Activated CD4-positive, alpha-beta memory T cell treated with anti-CD3 and anti-CD28 coated beads for 36 hours (primary cell): Measurements from ENCODE around the gene PEMT. TPM values are rescaled to one million over a fixed set of nuclear protein-coding genes. Genes with fewer than 3 reads are reported as not detected.

ENCODE experiments used
- CTCF ChIA-PET: fragments of 350-600 bp; sonication (Branson Sonifier 250); formaldehyde crosslinking; loops from one replicate; lab custom pipeline; 2021; ENCODE audit warnings: antibody characterized with exemption, inconsistent platforms; lab: Charles Lee
- POLR2A ChIA-PET: fragments of 350-600 bp; sonication (Branson Sonifier 250); formaldehyde crosslinking; loops from one replicate; lab custom pipeline; 2021; ENCODE audit warnings: antibody characterized with exemption; lab: Charles Lee
- DNase-seq: peaks from one replicate; pipeline ENCODE4 v3.0.0-alpha.2; 2020
- H3K27ac Mint-ChIP-seq: one replicate; pipeline ENCODE4 v1.8.0; 2021; ENCODE audit warnings: mixed read lengths
- H3K27me3 Mint-ChIP-seq: one replicate; pipeline ENCODE4 v1.8.0; 2021; ENCODE audit warnings: mixed read lengths
- H3K36me3 Mint-ChIP-seq: one replicate; pipeline ENCODE4 v1.8.0; 2021; ENCODE audit warnings: mixed read lengths
- H3K4me1 Mint-ChIP-seq: one replicate; pipeline ENCODE4 v1.8.0; 2021; ENCODE audit warnings: low read depth, mixed read lengths
- H3K4me3 Mint-ChIP-seq: one replicate; pipeline ENCODE4 v1.8.0; 2021; ENCODE audit warnings: mild to moderate bottlenecking, mixed read lengths
- H3K9me3 Mint-ChIP-seq: one replicate; pipeline ENCODE4 v1.8.0; 2021; ENCODE audit warnings: mixed read lengths
- intact Hi-C: fragments of 100-400 bp; cut with micrococcal nuclease; formaldehyde crosslinking; loops from one replicate; pipeline ENCODE4 v1.15.1; 2023
- total RNA-seq, 2 experiments: library from RNA; stranded (reverse); gene quantifications; one replicate each; pipeline ENCODE4 v1.2.3, GENCODE V29; 2021

Gene PEMT
- total RNA-seq, 2 experiments from 2014 or later: 38.3 to 41.1 TPM

DNA sequence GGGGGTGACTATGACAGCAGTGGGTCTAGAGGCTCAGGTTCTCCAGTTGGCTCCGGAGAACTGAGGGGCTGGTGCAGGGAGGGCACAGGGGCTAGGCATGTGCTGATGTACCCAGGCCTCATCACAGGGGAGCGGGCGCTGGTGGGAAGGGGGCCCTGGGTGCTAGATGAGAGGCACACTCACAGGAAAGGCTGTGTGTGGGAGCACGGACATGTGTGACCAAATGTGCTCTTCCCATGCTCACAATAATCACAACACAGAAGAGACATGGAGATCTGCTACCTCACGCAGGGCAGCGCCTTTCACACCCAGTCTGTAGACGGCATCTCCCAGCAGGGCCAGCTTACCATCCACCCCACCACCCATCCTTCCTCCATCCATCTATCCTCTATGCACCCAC, 77.9 kb downstream of the PEMT start:
- Mint-ChIP-seq H3K27me3 (no peaks in the 10 kb centered on the region), H3K36me3 (no peaks in the 10 kb centered on the region), H3K4me3 (no peak overlapping the region), H3K27ac (no peak overlapping the region), H3K4me1 (no peaks in the 10 kb centered on the region), H3K9me3 (no peaks in the 10 kb centered on the region)
- DNase-seq: no peak
- ChIA-PET CTCF (no interaction called here), POLR2A (interaction anchor here (0.7 kb wide), 1 partner anchor 68 kb away, joined by 3 read pairs; no protein-coding TSS in a partner anchor)
- intact Hi-C loops: no loop called here

GRCh38 chr17:17512866-17513265, 78.6 kb downstream of the PEMT start:
- no peak overlapping the region for H3K4me3 Mint-ChIP-seq
- no peaks in the 10 kb centered on the region for H3K4me1 Mint-ChIP-seq
- POLR2A ChIA-PET: no interaction called here
- no peaks in the 10 kb centered on the region for H3K27me3 Mint-ChIP-seq
- no peak overlapping the region for H3K27ac Mint-ChIP-seq
- H3K36me3 Mint-ChIP-seq: no peaks in the 10 kb centered on the region
- intact Hi-C loops: no loop called here
- no peak for DNase-seq
- H3K9me3 Mint-ChIP-seq: no peaks in the 10 kb centered on the region
- CTCF ChIA-PET: no interaction called here

GRCh38 chr17:17511881-17512858, 79.3 kb downstream of the PEMT start:
- no peaks in the 10 kb centered on the region for H3K27me3 Mint-ChIP-seq
- POLR2A ChIA-PET: no interaction called here
- H3K36me3 Mint-ChIP-seq: no peaks in the 10 kb centered on the region
- no peak overlapping the region for H3K27ac Mint-ChIP-seq
- CTCF ChIA-PET: interaction anchor here (2.7 kb wide), 1 partner anchor 15 kb away, joined by 12 read pairs; the partner anchor contains the start of gene RASD1
- H3K4me3 Mint-ChIP-seq: no peak overlapping the region
- no peaks in the 10 kb centered on the region for H3K9me3 Mint-ChIP-seq
- intact Hi-C loops: no loop called here
- no peak for DNase-seq
- no peaks in the 10 kb centered on the region for H3K4me1 Mint-ChIP-seq

DNA sequence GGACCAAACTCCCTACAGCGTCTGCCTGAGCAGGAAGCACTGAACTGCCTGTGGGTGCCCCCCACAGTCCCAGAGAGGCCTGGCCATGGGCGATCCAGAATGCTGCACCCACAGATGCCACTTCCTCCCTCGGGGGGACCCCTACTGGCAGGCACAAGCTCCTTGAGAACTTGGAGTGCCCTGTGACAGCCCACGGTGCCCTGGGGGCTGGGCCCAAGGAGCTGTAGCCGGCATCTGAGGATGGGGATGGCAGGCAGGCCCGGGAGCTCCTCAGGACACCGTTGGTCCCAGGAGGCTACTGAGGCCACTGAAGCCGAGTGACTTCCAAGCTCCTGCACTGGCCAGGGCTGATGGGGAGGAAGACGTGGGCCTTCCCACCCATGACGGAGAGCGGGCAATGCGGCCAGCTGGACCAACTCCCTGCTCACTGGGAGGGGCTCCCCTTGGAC, 80.2 kb downstream of the PEMT start:
- Mint-ChIP-seq H3K36me3 (no peaks in the 10 kb centered on the region), H3K27ac (no peak overlapping the region), H3K4me3 (no peak overlapping the region), H3K4me1 (no peaks in the 10 kb centered on the region), H3K9me3 (no peaks in the 10 kb centered on the region), H3K27me3 (no peaks in the 10 kb centered on the region)
- ChIA-PET POLR2A (interaction anchor here (0.7 kb wide), 1 partner anchor 115 kb away, joined by 3 read pairs; no protein-coding TSS in a partner anchor), CTCF (interaction anchor here (2.7 kb wide), 1 partner anchor 14 kb away, joined by 12 read pairs; the partner anchor contains the start of gene RASD1)
- DNase-seq: no peak
- intact Hi-C loops: no loop called here

DNA sequence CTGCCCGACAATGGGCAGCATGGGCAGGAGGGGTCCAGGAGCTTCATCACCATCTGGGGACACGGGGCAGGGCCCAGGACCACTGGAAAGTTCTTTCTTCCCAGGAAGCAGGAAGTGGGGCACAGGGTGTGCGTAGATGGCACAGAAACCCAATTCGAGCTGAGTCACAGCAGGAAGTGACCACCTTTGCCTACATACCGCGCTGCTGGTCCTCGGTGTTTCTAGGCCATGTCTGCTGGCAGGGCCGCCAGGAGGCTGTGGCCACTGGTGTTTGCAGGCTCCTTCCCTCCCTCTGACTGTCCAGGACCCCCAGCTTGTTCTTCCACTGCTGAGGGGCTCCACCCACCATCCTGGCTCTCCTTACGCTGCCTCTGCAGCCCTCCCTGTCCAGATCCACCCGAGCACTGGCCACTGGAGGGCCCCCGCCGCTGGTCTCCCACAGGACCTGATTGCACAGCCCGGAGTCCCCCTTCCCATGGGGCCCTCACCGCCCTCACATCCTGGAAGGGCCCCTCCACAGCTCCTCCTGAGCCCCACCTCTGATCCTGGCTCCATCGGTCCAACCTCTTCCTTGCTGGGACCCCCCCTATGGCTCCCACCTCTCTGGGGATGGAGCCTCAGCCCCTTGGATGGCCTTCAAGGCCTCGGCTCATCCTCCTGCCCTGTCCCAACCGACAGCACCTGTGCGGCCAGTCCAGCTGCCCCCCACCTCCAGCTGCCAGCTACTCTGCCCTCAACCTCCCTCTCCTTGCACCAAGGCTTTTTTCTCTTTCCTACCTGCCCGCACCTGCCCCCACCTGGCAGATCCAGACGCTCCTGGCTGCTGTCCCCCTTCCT, 80.8 kb downstream of the PEMT start:
- H3K4me3 Mint-ChIP-seq: no peak overlapping the region
- POLR2A ChIA-PET: interaction anchor here (0.7 kb wide), 1 partner anchor 115 kb away, joined by 3 read pairs; no protein-coding TSS in a partner anchor
- no peaks in the 10 kb centered on the region for H3K4me1 Mint-ChIP-seq
- H3K27me3 Mint-ChIP-seq: no peaks in the 10 kb centered on the region
- H3K27ac Mint-ChIP-seq: no peak overlapping the region
- no peaks in the 10 kb centered on the region for H3K36me3 Mint-ChIP-seq
- DNase-seq: no peak
- intact Hi-C loops: no loop called here
- CTCF ChIA-PET: interaction anchor here (0.8 to 2.7 kb wide), 2 partner anchors 13 to 127 kb away, joined by 3 to 12 read pairs; partner anchors contain the start of gene RASD1
- H3K9me3 Mint-ChIP-seq: no peaks in the 10 kb centered on the region

- H3K4me3 Mint-ChIP-seq: no peak overlapping the region
- no peaks in the 10 kb centered on the region for H3K36me3 Mint-ChIP-seq
- ChIA-PET POLR2A (no interaction called here), CTCF (interaction anchor here (2.7 kb wide), 1 partner anchor 13 kb away, joined by 12 read pairs; the partner anchor contains the start of gene RASD1)
- no peaks in the 10 kb centered on the region for H3K9me3 Mint-ChIP-seq
- no peaks in the 10 kb centered on the region for H3K27me3 Mint-ChIP-seq
- intact Hi-C loops: no loop called here
- H3K4me1 Mint-ChIP-seq: no peaks in the 10 kb centered on the region
- no peak overlapping the region for H3K27ac Mint-ChIP-seq
- no peak for DNase-seq
Measured at GRCh38 chr17:17509601-17510425, 81.7 kb downstream of the PEMT start.

DNA sequence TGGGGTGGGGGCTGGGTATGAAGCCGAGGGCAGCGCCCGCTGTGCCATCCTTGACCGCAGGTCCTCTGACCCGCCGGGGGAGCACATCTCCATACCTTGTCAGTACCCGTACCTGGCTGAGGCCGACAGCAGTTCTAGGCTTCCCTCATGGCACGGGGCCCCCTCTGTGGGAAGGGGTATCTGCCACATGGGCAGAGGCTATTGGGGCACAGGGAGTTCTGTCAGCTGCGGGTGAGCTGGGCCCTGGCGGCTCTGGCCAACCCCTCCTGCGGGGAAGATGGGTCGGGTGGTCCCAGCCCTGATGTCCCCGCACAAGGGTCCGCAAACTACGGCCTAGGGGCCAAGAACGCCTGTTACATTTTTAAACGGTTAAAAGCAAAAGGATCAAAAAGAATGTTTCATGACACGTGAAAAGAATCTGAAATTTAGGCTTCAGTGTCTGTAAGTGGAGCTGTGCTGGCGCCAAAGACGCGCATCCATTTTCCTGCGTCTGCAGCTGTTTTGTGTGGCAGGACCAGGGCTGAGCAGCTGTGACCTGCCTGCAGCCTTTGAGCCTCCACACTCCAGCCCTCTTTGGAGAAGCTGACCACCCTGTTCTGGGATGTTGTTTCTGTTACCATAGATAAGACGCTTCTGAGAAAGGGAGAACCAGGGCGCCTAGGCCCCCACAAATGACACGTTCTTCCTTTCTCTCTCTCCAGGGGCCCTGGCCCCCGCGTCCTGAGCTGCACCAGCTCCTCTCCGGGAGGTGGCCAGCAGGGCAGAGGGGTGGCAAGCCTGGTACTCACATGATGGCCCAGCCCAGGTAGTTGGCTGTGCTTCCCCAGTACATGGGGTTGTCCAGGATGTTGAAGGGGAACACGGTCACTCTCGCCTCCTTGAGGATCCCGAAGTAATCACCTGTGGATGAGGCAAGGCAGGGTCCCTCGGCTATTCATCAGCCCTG, 82.6 kb downstream of the PEMT start:
- no peak for DNase-seq
- H3K4me1 Mint-ChIP-seq: no peaks in the 10 kb centered on the region
- no peaks in the 10 kb centered on the region for H3K9me3 Mint-ChIP-seq
- H3K27me3 Mint-ChIP-seq: no peaks in the 10 kb centered on the region
- CTCF ChIA-PET: interaction anchor here (0.6 to 1.2 kb wide), 3 partner anchors 12 to 105 kb away, joined by 3 to 4 read pairs (median 3); no protein-coding TSS in a partner anchor
- POLR2A ChIA-PET: no interaction called here
- H3K4me3 Mint-ChIP-seq: no peak overlapping the region
- H3K36me3 Mint-ChIP-seq: no peaks in the 10 kb centered on the region
- intact Hi-C loops: no loop called here
- H3K27ac Mint-ChIP-seq: no peak overlapping the region

DNA sequence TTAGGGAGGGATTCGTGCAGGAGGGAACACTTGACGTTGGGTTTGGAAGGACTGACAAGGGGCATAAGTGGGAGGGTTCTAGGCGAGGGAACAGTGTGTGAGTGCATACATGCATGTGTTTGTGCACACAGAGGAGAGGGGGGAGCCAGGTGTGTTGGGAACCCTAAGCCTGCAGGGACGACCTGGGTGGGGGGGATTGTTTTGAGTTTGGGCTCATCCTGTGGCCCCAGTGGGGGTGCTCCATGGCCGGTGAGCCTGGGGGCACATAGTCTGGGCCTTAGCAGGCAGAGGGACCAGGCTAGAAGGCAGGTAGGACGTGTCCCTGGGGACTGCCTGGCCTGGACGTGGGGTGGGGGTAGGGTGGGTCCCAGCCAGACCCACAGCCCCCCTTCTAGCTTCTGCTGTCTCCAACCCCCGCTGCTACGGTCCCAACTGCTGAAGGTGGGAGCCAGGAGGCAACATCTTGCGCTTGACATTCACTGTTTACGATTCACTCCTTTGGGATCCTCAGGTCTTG, 83.4 kb downstream of the PEMT start:
- CTCF ChIA-PET: interaction anchor here (0.8 to 3.8 kb wide), 3 partner anchors 11 to 105 kb away, joined by 3 to 15 read pairs (median 4); partner anchors contain the start of gene RASD1
- H3K36me3 Mint-ChIP-seq: no peaks in the 10 kb centered on the region
- H3K27ac Mint-ChIP-seq: no peak overlapping the region
- H3K27me3 Mint-ChIP-seq: no peaks in the 10 kb centered on the region
- H3K4me3 Mint-ChIP-seq: no peak overlapping the region
- H3K9me3 Mint-ChIP-seq: no peaks in the 10 kb centered on the region
- DNase-seq: no peak
- POLR2A ChIA-PET: no interaction called here
- H3K4me1 Mint-ChIP-seq: no peaks in the 10 kb centered on the region
- intact Hi-C loops: no loop called here

DNA sequence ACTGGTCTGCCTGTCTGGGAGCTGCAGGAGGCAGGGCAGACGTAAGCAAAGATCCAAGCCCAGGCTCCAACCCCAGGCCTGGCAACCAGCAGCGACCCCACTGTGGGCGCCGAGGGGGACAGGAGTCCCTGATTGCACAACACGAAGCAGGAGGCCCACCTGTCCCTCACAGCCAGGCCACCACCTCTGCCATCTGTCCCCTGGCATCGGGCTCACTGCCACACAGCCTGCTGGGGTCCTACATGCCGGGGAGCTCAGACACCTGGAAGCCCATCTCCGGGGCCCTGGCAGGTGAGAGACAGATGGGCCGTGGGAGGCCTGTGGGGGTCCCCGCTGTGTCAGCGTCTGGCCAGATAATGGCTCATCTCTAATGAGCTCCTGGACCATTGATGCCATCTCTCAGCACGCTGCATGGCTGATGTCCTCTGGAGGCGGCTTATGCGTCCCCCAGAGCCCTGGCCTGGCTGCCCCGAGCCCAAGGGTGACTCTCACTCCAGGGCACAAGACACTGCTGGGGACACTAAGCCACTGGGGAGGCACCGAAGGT, 84.0 kb downstream of the PEMT start:
- POLR2A ChIA-PET: no interaction called here
- no peak overlapping the region for H3K4me3 Mint-ChIP-seq
- H3K4me1 Mint-ChIP-seq: no peaks in the 10 kb centered on the region
- intact Hi-C loops: no loop called here
- no peaks in the 10 kb centered on the region for H3K36me3 Mint-ChIP-seq
- no peaks in the 10 kb centered on the region for H3K9me3 Mint-ChIP-seq
- no peak for DNase-seq
- CTCF ChIA-PET: interaction anchor here (1.2 to 3.8 kb wide), 2 partner anchors 11 to 106 kb away, joined by 4 to 15 read pairs; partner anchors contain the start of gene RASD1
- H3K27ac Mint-ChIP-seq: no peak overlapping the region
- no peaks in the 10 kb centered on the region for H3K27me3 Mint-ChIP-seq

GRCh38 chr17:17506893-17507464, 84.5 kb downstream of the PEMT start:
- H3K36me3 Mint-ChIP-seq: no peaks in the 10 kb centered on the region
- intact Hi-C loops: no loop called here

More at GRCh38 chr17:17506893-17507464, 84.5 kb downstream of the PEMT start:
- ChIA-PET POLR2A (no interaction called here), CTCF (interaction anchor here (3.8 kb wide), 1 partner anchor 10 kb away, joined by 15 read pairs; the partner anchor contains the start of gene RASD1)
- H3K4me1 Mint-ChIP-seq: no peaks in the 10 kb centered on the region
- H3K4me3 Mint-ChIP-seq: no peak overlapping the region
- no peaks in the 10 kb centered on the region for H3K27me3 Mint-ChIP-seq
- DNase-seq: no peak
- no peaks in the 10 kb centered on the region for H3K9me3 Mint-ChIP-seq
- H3K27ac Mint-ChIP-seq: no peak overlapping the region
